ENCODE data around the gene ZMYM5.
"Not testable (repeated sequence)": the region's sequence is repeated elsewhere in the genome, so short reads cannot be mapped to it uniquely, and the experiment has no call there.

DNA sequence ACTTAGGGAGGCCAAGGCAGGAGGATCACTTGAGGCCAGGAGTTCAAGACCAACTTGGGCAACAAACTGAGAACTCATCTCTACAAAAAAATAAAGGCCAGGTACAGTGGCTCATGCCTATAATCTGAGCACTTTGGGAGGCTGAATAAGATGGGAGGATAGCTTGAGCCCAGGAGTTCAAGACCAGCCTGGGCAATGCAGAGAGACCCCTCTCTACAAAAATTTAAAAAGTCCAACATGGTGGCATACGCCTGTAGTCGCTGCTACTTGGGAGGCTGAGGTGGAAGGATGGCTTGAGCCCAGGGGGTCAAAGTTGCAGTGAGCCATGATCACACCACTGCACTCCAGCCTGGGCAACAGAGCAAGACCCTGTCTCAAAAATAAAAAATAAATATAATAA, 5.8 kb downstream of the ZMYM5 start:
- not testable (repeated sequence) for TF ChIP-seq POLR2A, CTCF, POLR2AphosphoS5 (IDR thresholded peaks at IDR 0.05)

All from breast epithelium (tissue), 3 donors.